Mesenchymal stem cell (in vitro differentiated cells and primary cell): ENCODE results near the gene MCF2L2.

Source experiments
- DNase-seq: peaks from one replicate; pipeline ENCODE4 v3.0.0-alpha.2; 2013
- H2AFZ ChIP-seq: one replicate; pipeline ENCODE4 v1.6.1; 2013; ENCODE audit warnings: low read depth, mild to moderate bottlenecking, control low read depth, inconsistent platforms, low read length, moderate library complexity
- H2AK5ac ChIP-seq: 2 replicates; pipeline ENCODE4 v1.6.1; 2013; ENCODE audit warnings: low read length, moderate library complexity, mild to moderate bottlenecking, inconsistent platforms; ENCODE audit not compliant: severe bottlenecking
- H2BK120ac ChIP-seq: one replicate; pipeline ENCODE4 v1.6.1; 2013; ENCODE audit warnings: low read depth, mild to moderate bottlenecking, inconsistent platforms, low read length, moderate library complexity
- H2BK12ac ChIP-seq, 2 experiments: one replicate each; pipeline ENCODE4 v1.6.1; 2013; ENCODE audit warnings: inconsistent platforms in 2 of 2, low read length in 2 of 2, mild to moderate bottlenecking in 2 of 2, moderate library complexity in 2 of 2, control low read depth in 1 of 2
- H2BK15ac ChIP-seq: one replicate; pipeline ENCODE4 v1.6.1; 2013; ENCODE audit warnings: mild to moderate bottlenecking, low read depth, inconsistent platforms; ENCODE audit not compliant: poor library complexity, severe bottlenecking
- H2BK5ac ChIP-seq: 2 replicates; pipeline ENCODE4 v1.6.1; 2013; ENCODE audit warnings: low read depth, mild to moderate bottlenecking, low read length, control low read depth, inconsistent platforms; ENCODE audit not compliant: poor library complexity, severe bottlenecking
- H3K14ac ChIP-seq, 2 experiments: one replicate each; pipeline ENCODE4 v1.6.1; 2013; ENCODE audit warnings: inconsistent platforms in 2 of 2, low read length in 2 of 2, control low read depth in 1 of 2, mild to moderate bottlenecking in 1 of 2, moderate library complexity in 1 of 2
- H3K18ac ChIP-seq, 2 experiments: one replicate each; pipeline ENCODE4 v1.6.1; 2013; ENCODE audit warnings: inconsistent platforms in 2 of 2, low read length in 2 of 2, control low read depth in 1 of 2, low read depth in 1 of 2, mild to moderate bottlenecking in 1 of 2
- H3K23ac ChIP-seq, 2 experiments: one replicate each; pipeline ENCODE4 v1.6.1; 2013; ENCODE audit warnings: inconsistent platforms in 2 of 2, low read length in 2 of 2, mild to moderate bottlenecking in 2 of 2, moderate library complexity in 2 of 2, control low read depth in 1 of 2
- H3K27ac ChIP-seq: 2 replicates; pipeline ENCODE4 v1.5.1; 2013; ENCODE audit warnings: mild to moderate bottlenecking, moderate library complexity, low read length, control low read depth, inconsistent platforms; ENCODE audit not compliant: poor library complexity, severe bottlenecking
- H3K27me3 ChIP-seq, 2 experiments: 2 replicates each; pipeline versions ENCODE4 v1.6.1 to v1.7.0; 2013; ENCODE audit warnings: low read length in 2 of 2, mild to moderate bottlenecking in 2 of 2, moderate library complexity in 2 of 2, control low read depth in 1 of 2, inconsistent platforms in 1 of 2; ENCODE audit not compliant: control insufficient read depth in 1 of 2, insufficient read depth in 1 of 2
- H3K36me3 ChIP-seq, 2 experiments: 2 replicates each; pipeline versions ENCODE4 v1.6.1 to v1.7.0; 2013; ENCODE audit warnings: low read length in 2 of 2, control low read depth in 1 of 2, inconsistent platforms in 1 of 2, low read depth in 1 of 2, mild to moderate bottlenecking in 1 of 2; ENCODE audit not compliant: insufficient read depth in 2 of 2, control insufficient read depth in 1 of 2
- H3K4ac ChIP-seq, 2 experiments: one replicate each; pipeline ENCODE4 v1.6.1; 2013; ENCODE audit warnings: inconsistent platforms in 2 of 2, low read length in 2 of 2, mild to moderate bottlenecking in 2 of 2, moderate library complexity in 2 of 2, control low read depth in 1 of 2, low read depth in 1 of 2
- H3K4me1 ChIP-seq: 2 replicates; pipeline ENCODE4 v1.6.1; 2013; ENCODE audit warnings: low read depth, low read length, control low read depth; ENCODE audit not compliant: control insufficient read depth, insufficient read depth
- H3K4me2 ChIP-seq: 2 replicates; pipeline ENCODE4 v1.6.1; 2013; ENCODE audit warnings: low read length, mild to moderate bottlenecking, inconsistent platforms; ENCODE audit not compliant: poor library complexity, severe bottlenecking
- H3K4me3 ChIP-seq, 2 experiments: 2 replicates each; pipeline versions ENCODE4 v1.5.1 to v1.7.0; 2013; ENCODE audit warnings: low read length in 2 of 2, mild to moderate bottlenecking in 2 of 2, control low read depth in 1 of 2, low read depth in 1 of 2; ENCODE audit not compliant: insufficient read depth in 1 of 2
- H3K79me1 ChIP-seq: replicated peaks from 2 replicates; pipeline ENCODE4 v1.6.1; 2013; ENCODE audit warnings: mild to moderate bottlenecking, control low read depth, low read length, inconsistent platforms; ENCODE audit not compliant: poor library complexity, severe bottlenecking
- H3K9ac ChIP-seq: 2 replicates; pipeline ENCODE4 v1.7.0; 2013; ENCODE audit warnings: mild to moderate bottlenecking, low read length, moderate library complexity
- H3K9me3 ChIP-seq: 2 replicates; pipeline ENCODE4 v1.7.0; 2013; ENCODE audit warnings: mild to moderate bottlenecking, low read length; ENCODE audit not compliant: control insufficient read depth
- H4K8ac ChIP-seq: one replicate; pipeline ENCODE4 v1.6.1; 2013; ENCODE audit warnings: inconsistent platforms, mild to moderate bottlenecking, low read length, moderate library complexity
- H4K91ac ChIP-seq: one replicate; pipeline ENCODE4 v1.6.1; 2013; ENCODE audit warnings: mild to moderate bottlenecking, low read length, inconsistent platforms
- WGBS: methylation state at CpG from one replicate; pipeline ENCODE4 v1.1.7; 2013; ENCODE audit warnings: mixed read lengths; 5-methylcytosine and 5-hydroxymethylcytosine counted together

The MCF2L2 gene

DNA sequence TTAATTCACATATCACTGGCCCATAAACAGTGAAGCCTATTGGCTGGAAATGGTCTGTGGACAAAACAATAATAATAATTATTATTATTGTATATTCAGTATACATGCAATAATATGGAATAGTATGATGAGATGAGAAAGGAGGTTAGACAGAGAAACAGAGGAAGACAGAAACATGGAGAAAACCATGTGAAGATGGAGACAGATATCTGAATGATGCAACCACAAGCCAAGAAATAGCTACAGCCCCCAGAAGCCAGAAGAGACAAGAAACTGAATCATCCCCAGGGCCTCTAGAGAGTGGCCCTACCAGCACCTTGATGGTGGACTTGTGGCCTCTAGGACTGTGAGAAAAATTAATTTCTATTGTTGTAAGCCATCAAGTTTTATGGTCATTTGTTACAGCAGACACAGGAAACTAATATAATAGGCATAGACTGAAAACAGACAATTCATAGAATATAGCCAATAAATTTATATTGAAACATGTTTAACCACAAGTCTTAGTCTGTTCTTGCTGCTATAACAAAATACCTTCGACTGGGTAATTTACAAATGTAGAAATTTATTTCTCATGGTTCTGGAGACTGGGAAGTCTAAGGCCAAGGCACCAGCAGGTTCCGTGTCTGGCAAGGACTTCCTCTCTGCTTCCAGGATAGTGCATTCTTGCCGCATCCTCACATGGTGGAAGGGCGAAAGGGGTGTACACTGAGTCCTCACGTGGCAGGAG, 31.6 kb downstream of the MCF2L2 start:
- Histone ChIP-seq H3K4ac (no peak overlapping the region), H4K8ac (no peak overlapping the region), H4K91ac (no peak overlapping the region), H2AK5ac (no peak overlapping the region), H2BK12ac (no peak overlapping the region), H2BK15ac (no peak overlapping the region), H3K27ac (no peak overlapping the region), H3K4me3 (no peak overlapping the region), H3K18ac (no peak overlapping the region), H2AFZ (no peak overlapping the region), H3K9ac (no peak overlapping the region), H3K79me1 (no peaks in the 10 kb centered on the region), H3K27me3 (peaks cover 0 to 22% of the 10 kb centered on the region in 2 experiments), H3K14ac (no peak overlapping the region), H3K9me3 (no peaks in the 10 kb centered on the region), H2BK120ac (no peak overlapping the region), H3K4me2 (no peak overlapping the region), H3K36me3 (no peaks in the 10 kb centered on the region), H3K23ac (no peak overlapping the region), H3K4me1 (peaks cover 4% of the 10 kb centered on the region), H2BK5ac (no peak overlapping the region)
- no peak for DNase-seq
- WGBS: 97% methylated on average over 4 of the region's 5 CpGs

- no peak overlapping the region for H3K4me3 ChIP-seq
- no peak overlapping the region for H3K14ac ChIP-seq
- no peak for DNase-seq
- H3K9ac ChIP-seq: no peak overlapping the region
- H4K8ac ChIP-seq: no peak overlapping the region
- H3K23ac ChIP-seq: no peak overlapping the region
- H3K27ac ChIP-seq: no peak overlapping the region
- H2AK5ac ChIP-seq: no peak overlapping the region
- H3K4me1 ChIP-seq: peaks cover 4% of the 10 kb centered on the region
- H3K27me3 ChIP-seq: peaks cover 0 to 19% of the 10 kb centered on the region in 2 experiments
- H2AFZ ChIP-seq: no peak overlapping the region
- H2BK15ac ChIP-seq: no peak overlapping the region
- H3K4me2 ChIP-seq: no peak overlapping the region
- no peak overlapping the region for H2BK120ac ChIP-seq
- H3K4ac ChIP-seq: no peak overlapping the region
- no peak overlapping the region for H4K91ac ChIP-seq
- H2BK12ac ChIP-seq: no peak overlapping the region
- H3K18ac ChIP-seq: no peak overlapping the region
- no peaks in the 10 kb centered on the region for H3K36me3 ChIP-seq
- 80% methylated on average over 6 of the region's 6 CpGs for WGBS
- no peaks in the 10 kb centered on the region for H3K9me3 ChIP-seq
- no peak overlapping the region for H2BK5ac ChIP-seq
- H3K79me1 ChIP-seq: no peaks in the 10 kb centered on the region
Observed at GRCh38 chr3:183394150-183394549, 34.3 kb downstream of the MCF2L2 start.

DNA sequence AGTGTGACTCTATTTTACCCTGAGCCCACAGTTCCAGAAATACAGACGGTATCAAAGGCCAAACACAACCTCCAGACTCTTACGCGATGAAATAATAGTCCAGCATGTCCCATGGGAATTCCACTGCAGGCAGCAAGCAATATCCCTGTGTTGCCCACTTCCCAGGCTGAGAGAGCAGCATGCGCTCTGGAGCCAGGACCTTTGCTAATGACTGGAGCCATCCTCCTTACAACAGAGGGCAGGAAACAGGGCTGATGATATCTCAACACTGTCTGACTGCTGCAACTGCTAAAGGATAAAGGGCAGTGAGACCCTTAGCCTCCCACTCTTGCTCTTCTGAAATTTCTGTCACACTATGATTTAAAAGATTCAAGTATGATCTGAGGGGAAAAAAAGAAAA, 34.8 kb downstream of the MCF2L2 start:
- no peak overlapping the region for H3K4me3 ChIP-seq
- H2AFZ ChIP-seq: no peak overlapping the region
- no peak overlapping the region for H4K91ac ChIP-seq
- no peak overlapping the region for H3K27ac ChIP-seq
- no peak overlapping the region for H2BK120ac ChIP-seq
- H2BK12ac ChIP-seq: no peak overlapping the region
- WGBS: 31% methylated on average over 4 of the region's 4 CpGs
- H3K4ac ChIP-seq: no peak overlapping the region
- no peaks in the 10 kb centered on the region for H3K9me3 ChIP-seq
- no peaks in the 10 kb centered on the region for H3K36me3 ChIP-seq
- H3K4me1 ChIP-seq: peaks cover 4% of the 10 kb centered on the region
- H3K23ac ChIP-seq: no peak overlapping the region
- DNase-seq: no peak
- no peak overlapping the region for H2BK5ac ChIP-seq
- no peaks in the 10 kb centered on the region for H3K79me1 ChIP-seq
- no peak overlapping the region for H3K4me2 ChIP-seq
- no peak overlapping the region for H2BK15ac ChIP-seq
- H3K14ac ChIP-seq: no peak overlapping the region
- H3K9ac ChIP-seq: no peak overlapping the region
- peaks cover 0 to 19% of the 10 kb centered on the region in 2 experiments for H3K27me3 ChIP-seq
- no peak overlapping the region for H3K18ac ChIP-seq
- no peak overlapping the region for H4K8ac ChIP-seq
- no peak overlapping the region for H2AK5ac ChIP-seq

- no peak overlapping the region for H3K4me3 ChIP-seq
- H3K4me1 ChIP-seq: peaks cover 4% of the 10 kb centered on the region
- no peak overlapping the region for H2BK12ac ChIP-seq
- H2AFZ ChIP-seq: no peak overlapping the region
- H4K8ac ChIP-seq: peak overlapping the region; percentile 59
- no peaks in the 10 kb centered on the region for H3K79me1 ChIP-seq
- H3K9me3 ChIP-seq: no peaks in the 10 kb centered on the region
- 84% methylated on average over 10 of the region's 12 CpGs for WGBS
- H3K4ac ChIP-seq: no peak overlapping the region
- H3K36me3 ChIP-seq: no peaks in the 10 kb centered on the region
- no peak overlapping the region for H4K91ac ChIP-seq
- DNase-seq: peak; percentile 65
- H3K9ac ChIP-seq: no peak overlapping the region
- no peak overlapping the region for H3K27ac ChIP-seq
- H3K18ac ChIP-seq: no peak overlapping the region
- H3K27me3 ChIP-seq: peaks cover 0 to 17% of the 10 kb centered on the region in 2 experiments
- no peak overlapping the region for H3K14ac ChIP-seq
- no peak overlapping the region for H2BK15ac ChIP-seq
- no peak overlapping the region for H3K4me2 ChIP-seq
- no peak overlapping the region for H3K23ac ChIP-seq
- H2AK5ac ChIP-seq: no peak overlapping the region
- no peak overlapping the region for H2BK120ac ChIP-seq
- H2BK5ac ChIP-seq: no peak overlapping the region
Observed at GRCh38 chr3:183392186-183393034, 36.0 kb downstream of the MCF2L2 start.
